HG02678 (cell line): ENCODE results near the gene TLE3.
"Not testable (repeated sequence)": the region's sequence is repeated elsewhere in the genome, so short reads cannot be mapped to it uniquely, and the experiment has no call there.

Experiments used
- ATAC-seq: cut with Tn5 transposase; IDR thresholded peaks from one replicate; pipeline ENCODE4 v1.9.1; 2021; ENCODE audit warnings: mild to moderate bottlenecking, moderate library complexity; ENCODE audit not compliant: unreplicated experiment

The TLE3 gene

DNA sequence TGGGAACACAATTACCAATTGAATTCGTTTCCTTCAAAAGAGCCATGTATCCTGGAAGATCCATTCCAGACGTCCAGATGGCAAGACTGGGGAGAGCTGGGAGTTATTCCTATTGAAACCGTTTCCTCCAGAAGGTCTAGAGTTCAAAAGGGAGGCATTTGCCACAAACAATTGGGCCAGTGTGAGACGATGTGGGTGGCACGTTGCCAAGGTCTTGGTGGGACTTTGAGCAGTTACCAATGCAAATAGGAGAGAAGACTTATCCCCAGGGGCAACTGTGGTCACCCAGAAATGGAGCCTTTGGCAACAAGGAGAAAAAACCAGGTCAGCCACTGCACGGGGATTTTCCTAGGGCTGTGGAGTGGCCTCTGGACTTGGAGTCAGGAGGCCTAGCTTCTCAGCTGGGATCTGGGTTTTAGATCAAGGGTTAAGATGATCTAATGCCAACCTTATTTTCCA, 29.6 kb upstream of the TLE3 start:
- ATAC-seq, result no peak

DNA sequence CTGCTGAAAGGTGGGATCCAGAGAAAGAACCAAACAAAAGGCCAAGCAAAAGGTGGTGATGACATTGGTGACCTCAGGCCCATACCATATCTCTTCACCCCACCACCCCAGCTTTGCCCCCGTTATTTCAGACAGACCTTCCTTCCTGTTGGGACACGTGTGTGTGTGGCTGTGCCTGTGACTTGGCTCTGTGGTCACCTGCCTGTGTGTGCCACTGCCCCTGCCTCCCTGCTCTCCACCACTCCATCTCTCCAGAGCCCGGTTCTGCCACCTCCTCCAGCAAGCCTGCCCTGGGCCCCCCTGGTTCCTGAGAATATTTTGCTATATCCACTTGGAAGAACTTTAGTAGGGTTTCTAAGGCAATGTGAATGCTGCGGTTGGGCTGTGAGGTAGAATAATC, 28.6 kb upstream of the TLE3 start:
- ATAC-seq, result no peak

DNA sequence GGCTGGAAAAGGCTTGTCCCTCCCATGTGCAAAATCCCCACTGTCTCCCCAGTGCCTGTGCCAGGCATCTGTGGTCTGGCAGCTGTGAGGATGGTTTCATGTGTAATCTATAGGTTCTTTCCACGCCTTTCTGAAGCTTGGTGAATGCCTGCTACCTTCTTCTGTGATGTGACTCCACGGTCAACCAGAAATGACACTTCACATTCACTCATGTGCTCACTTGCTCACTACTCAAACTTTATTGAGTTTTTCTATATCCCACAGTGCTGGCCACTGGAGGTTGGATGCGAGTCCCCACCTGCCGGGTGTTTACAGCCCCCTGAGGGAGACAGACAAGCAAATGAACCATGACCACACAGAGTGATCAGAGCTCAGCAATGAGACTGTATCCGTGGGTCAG, 27.9 kb upstream of the TLE3 start:
- ATAC-seq, result no peak

DNA sequence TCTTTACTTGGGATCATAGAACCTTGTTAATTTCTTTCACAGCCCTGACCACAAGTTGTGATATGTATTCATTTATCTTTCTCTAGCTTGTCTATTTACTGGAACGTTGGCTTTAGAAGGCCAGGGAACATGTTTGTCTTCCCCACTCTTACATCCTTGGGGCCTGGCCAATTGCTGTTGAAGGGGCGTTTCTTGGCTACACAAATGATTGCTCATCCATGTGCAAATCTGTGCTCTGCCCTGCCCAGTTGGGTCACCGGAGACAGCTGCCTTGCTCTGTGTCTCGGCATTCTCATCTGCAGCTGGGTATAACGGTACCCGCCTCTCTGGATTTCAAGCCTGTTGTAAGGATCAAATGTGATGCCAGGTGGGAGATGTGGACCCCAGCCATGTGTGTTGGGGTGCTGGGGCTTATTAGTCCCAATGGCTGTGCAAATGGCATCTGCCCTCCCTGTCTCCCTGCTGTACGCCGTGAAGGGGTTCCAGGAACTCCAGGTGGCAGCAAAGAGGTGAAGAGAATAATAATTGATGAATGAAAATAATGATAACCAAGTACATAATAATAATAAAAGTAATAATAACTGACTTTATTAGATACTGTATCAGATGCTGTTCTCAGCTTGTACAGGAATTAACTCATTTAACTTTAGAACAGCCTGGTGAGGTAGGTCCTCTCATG, 24.0 kb upstream of the TLE3 start:
- no peak for ATAC-seq

DNA sequence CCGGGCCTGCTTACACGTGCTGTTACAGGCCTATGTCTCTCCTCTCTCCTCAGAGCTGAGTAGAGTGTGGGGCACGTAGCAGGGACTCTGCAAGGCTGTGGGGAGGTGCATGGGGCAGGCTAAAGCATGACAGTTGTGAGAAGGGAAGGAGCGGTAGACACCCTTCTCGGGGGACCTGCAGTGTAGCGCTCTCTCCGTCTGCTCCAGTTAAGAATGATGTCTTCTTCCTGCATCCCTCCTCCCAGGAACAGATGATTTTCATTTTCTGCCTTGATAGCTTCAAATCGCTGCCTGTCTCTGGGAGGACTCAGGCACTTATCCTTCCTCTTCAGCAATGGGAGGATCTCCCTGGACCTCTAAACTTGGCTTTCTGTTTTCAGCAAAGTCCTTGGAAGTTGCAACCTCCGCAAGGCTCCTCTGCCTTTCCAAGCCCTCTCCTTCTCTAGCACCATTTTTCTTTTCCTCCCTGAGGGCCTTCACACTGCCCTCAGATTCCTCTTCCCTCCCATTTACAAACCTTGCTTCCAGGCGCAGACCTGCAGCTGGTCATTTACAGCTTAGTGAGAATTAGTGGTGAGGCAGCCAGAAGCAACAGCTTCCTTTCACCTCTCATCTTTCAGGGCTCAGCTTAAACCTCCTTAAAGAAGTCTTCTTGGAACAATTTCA, 23.4 kb upstream of the TLE3 start:
- no peak for ATAC-seq

DNA sequence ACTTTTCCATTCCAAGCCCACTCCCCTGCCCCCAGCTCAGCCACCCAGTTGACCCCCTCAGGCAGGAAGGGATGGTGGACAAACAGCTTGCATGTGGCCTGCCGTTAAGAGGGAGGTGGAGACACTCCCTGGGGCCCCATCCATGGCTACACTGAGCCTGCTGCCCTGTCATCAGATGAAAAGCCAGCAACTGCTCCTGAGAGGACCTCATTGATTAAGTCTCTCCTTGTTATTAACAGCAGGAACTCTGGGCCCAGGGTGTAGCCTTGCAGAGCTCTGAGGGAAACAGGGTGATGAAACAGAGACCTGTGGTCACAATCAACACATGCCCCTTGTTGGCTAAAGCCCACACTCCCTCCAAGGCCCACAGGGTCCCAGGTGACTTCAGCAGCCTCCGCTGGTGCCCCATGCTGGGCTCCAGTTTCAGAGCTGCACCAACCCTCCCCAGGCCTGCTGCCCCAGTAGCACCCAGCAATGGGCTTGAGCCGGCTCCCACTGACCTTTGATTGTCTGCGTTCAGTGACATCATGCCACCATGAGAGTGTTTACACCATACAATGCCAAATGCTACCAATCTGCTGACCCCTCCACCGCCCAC, 22.3 kb upstream of the TLE3 start:
- no peak for ATAC-seq

DNA sequence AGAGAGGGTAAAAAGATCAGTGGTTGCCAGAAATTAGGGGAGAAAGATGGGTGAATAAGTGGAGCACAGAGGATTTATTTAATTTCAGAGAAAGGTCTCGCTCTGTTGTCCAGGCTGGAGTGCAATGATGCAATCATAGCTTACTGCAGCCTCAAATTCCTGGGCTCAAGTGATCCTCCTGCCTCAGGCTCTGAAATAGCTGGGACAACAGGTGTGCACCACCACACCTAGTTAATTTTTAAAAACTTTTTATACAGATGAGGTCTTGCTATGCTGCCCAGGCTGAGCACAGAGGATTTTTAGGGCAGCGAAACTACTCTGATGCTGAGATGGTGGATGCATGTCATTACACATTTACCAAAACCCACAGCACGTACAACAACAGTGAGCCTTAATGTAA, 20.9 kb upstream of the TLE3 start:
- ATAC-seq, result no peak

DNA sequence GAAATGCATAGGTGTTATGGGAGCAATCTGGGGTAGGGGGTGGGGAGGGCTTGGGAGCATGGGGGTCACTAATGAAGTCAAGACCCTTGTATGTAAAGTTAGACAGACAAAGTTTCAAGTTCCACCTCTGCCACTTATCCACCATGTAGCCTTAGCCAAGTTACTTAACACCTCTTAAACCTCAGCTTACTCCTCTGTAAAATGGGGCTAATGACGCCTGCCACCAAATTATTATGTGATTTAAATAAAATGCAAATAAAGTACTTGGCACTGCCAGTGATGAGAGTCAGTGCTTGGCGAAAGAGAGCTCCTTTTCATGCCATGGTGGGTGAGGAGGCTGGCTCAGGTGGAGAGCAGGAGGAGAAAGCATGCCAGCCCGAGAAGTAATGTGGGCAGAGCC, 18.6 kb upstream of the TLE3 start:
- no peak for ATAC-seq

DNA sequence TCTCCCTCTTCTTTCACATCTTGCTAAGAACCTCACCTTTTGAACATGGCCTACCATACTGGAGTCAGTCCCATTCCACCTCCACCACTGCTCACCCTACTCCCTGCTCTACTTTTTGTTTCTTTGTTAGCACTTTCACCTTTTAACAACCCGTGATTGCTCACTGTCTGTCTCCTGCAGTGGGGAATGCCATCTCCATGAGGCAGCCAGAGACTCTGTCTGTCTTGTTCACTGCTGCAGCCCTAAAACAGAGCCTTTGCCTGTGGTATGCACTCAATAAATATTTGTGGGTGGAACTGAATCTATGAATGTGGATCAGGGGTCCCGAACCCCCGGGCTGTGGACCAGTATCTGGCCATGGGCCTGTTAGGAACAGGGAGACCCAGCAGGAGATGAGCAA, 16.5 kb upstream of the TLE3 start:
- no peak for ATAC-seq

DNA sequence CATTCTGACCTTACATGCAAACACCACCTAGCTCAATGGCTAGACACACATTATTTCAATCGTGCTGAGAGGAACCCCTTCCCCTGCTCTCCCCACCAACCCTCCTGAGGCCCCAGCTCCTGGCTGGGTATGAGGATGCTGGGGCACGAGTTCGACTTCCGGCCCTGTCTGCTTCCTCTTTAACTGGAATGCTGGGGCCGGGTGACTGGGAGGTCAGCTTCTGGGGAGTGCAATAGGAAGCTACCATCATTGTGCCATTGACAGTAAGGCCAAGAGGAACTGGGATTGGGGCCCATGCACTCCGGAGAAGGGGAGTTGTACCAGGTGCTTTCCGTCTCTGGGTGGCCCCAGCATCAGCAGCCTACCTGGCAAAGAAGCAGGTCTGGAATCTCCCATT, 15.6 kb upstream of the TLE3 start:
- ATAC-seq, result no peak

DNA sequence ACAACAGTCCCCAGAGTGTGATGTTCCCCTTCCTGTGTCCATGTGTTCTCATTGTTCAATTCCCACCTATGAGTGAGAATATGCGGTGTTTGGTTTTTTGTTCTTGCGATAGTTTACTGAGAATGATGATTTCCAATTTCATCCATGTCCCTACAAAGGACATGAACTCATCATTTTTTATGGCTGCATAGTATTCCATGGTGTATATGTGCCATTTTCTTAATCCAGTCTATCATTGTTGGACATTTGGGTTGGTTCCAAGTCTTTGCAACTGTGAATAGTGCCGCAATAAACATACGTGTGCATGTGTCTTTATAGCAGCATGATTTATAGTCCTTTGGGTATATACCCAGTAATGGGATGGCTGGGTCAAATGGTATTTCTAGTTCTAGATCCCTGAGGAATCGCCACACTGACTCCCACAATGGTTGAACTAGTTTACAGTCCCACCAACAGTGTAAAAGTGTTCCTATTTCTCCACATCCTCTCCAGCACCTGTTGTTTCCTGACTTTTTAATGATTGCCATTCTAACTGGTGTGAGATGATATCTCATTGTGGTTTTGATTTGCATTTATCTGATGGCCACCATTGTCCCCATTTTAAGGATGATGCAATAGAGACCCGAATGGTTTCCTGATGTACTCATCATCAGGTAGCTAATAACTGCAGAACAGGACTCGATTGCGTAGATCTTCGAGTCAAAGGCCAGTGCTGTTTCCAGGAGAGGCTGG, 15.0 kb upstream of the TLE3 start:
- ATAC-seq, result not testable (repeated sequence)

DNA sequence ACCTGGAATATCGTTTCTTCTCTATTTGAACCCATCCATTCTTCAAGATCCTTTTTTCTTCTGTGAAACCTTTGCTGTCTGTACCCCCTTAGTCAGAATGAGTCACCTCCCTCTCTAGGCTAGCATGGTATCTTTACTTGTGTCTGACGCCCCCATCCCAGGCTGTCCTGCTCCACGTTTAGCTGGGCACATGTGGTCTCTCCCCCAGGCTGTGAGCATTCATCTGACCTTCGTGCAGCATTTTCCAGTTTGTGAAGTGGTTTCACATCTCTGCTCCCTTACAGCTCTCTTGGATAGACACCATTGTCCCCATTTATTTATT, 14.3 kb upstream of the TLE3 start:
- ATAC-seq, result no peak

DNA sequence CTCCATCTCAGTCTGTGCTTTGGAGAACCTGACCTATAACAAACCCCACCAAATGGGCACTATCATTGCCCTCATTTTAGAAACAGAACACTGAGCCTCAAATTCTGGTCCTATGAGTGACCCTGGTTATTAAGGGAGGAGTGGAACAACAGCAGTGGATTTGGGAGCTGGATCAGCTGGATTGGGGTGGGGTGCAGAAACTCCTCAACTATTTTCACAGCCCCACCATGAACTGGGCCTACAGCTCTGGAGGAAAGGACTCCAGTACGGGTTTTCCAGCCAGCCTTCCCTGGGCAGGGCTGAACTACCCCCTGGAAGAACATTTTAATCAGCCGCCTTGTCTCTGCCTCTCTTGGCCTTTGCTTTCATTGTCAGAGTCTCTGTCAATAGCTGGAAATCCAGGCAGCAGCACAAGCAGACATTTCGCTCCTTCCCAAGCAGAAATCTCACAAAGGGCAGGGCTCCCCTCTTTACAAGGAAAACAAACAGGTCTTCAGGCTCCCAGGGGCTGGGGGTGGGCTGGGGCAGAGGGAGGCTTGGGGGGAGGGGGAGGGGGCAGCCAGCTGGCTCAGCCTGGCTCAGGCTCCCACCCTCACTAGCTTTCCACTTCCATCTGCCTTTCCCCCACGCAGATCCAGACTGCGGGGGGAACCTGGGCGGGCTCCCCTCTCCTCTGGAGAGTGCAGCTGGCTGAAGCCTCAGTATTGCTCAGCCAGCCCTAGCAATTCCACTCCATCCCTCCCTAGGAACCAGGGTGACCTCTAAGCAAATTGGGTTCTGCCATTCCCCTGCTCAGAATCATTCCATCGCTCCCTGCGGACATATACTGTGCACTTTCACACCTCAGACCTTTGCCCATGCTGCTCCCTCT, 13.7 kb upstream of the TLE3 start:
- ATAC-seq, result no peak

DNA sequence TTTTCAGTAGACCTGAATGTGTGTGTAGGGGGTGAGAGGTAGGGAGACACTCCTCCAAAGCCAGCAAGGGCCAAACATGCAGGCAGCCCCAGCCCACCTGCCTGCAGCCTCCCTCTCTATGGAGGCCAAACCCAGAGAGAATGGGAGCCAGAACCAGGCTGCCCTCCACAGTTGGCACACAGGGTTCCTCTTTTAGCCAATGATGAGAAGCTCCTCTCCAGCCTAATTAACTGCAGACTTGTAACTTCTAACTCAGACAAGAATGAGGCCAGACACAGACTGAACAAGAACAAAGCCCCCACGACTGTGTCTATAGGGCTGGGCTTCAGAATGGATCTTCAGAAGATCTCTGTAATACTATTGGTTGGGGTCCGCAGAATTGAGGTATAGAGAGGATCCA, 12.3 kb upstream of the TLE3 start:
- ATAC-seq, result no peak

DNA sequence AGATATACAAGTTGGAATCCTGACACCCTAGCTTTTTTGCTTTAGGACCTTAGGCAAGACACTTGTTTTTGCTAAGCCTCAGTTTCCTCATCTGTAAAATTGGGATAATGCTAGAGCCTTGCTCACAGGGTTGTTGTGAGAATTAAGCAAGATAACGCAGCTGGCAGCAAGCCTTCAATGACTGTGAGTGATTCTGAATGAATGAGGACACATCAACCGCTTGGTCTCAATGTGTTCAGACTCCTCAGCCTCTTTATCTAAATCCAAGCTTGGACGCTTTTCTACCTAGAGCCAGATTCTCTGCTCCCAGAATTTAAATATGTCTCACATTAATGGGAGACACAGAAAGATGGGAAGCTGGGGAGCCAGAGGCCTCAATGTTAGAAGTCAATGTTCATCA, 11.8 kb upstream of the TLE3 start:
- no peak for ATAC-seq

DNA sequence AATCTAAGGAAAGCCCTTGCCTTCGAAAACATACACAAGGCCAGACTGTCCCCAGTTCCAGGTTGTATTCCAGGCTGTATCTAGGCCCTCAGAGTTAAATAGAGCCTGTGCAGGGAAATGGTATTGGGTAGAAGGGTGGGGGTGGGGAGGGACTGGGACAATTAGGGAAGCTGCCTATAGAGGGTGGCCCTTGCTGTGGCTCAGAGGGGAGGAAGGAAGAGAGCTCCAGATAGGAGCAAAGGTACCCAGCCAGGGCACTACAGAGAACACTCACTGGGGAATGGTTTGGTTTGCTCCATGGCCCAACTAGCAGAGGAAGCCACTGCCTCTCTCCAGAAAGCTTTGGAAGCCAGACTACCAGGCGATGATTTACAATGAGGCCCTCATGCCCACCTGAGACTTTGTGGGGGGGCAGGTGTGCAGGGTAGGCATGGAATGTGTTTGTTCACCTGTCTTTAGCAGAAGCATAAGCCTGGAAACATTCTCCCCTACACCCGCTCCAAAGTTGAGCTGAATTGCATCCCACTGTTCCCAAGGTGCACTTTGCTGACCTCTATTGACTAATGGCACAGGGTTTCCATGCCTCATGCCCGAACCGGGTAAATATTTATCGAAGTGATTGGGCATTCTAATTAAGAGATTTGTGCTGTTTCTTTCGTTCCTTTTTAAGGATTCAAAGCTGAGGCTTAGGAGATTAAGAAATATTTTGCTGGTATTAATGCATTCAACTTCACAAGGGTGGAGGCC, 6.3 kb upstream of the TLE3 start:
- ATAC-seq, result no peak

DNA sequence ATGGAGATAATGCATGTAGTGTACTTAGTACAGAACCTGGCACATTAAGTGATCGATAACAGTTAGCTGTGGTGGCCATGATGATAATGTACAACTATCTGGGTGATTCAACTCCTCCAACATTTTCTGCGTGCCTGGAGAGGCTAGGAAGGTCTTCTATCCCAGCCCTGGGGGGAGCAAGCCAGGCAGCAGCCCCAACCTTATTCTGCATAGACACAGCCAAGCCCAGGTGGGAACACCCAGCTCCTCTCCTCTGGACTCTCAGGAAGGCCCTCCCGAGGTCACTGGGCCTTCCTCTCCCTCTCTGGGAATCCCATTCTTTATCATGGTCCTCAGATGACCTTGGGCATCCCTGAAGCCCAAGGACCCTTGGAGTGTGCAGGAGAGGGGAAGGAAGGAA, 5.1 kb upstream of the TLE3 start:
- ATAC-seq, result no peak

DNA sequence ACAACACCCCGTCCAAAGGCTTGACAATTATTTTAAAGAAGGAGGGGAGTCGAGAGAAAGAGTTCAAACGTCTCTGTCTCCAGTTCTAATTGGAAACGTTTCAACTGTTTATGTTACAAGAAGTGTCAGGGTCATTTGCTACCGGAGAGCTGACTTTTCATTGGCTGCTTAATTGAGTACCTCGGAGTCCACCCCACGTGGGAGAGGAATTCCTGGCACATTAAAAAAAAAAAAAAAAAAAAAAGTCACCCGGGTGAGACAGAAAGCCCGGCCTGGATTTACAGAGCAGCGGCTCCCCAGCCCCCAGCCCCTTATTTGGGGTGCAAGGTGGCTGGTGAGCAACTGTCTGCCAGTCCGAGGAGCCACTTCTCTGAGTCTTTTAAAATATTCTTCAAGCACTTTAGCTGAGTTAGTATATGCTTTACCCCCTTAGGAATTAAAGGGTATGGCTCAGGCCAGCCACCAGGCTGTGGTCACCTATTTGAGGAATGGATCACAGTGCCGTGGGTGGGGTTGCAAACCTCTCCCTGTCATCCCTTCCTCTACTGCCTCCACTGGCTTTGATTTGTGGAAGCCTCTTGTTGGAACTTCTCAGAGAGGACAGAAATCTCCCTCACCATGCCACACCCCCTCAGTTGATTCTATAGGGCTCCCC, 3.9 kb upstream of the TLE3 start:
- no peak for ATAC-seq

DNA sequence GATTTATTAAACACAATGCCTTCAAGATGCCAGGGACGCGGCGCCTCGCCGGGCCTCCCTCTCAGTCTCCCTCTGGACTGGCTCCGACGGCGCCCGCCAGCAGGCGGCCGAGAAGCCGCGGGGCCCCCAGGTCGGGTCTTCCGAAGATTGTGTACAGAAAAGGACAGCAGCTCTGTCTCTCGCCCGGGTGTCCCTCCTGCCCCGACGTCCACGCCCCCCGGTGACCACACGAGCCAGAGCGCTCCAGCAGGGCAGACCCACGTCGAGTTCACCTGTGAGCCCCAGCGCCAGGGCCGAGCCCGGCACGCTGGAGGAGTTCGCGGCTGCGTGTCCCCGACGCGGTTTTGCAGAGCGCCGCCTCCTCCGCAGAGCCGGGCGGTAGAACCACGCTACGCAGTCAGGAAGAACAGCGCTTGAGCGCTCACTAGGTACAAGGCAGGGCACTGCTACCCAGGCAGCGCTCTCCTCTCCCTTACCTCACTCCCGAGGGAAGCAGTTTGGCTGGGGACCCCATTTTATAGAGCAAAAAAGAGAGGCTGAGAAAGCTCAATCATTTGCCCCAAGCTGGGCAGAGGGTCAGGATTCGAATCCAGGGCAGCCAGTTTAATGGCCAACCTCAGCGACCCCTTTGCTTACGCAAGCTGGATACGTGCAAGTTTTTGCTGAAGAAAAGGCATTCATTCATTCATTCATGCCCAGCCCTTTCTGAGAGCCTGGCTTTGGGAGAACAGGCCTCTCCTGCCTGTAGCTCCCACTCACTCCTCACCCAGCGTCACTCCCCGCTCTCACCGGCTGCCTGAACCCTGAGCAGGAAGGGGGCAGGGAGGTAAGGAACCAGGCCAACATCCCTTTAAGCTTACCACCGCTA, 3.0 kb upstream of the TLE3 start:
- no peak for ATAC-seq
